ENCODE measurements around the gene KCTD14.

GRCh38 chr11:78050964-78051831 lies 28.1 kb upstream of the KCTD14 start:
- TF ChIP-seq CTCF (IDR thresholded peaks at IDR 0.05) (no peak), POLR2A (IDR thresholded peaks at IDR 0.05) (no peak)
